ENCODE data around the gene LRRC31.

- TF ChIP-seq POLR2AphosphoS5 (IDR thresholded peaks at IDR 0.05; ENCODE audit: low read depth) (peak; percentile 28; the same call in 1 of the 2 replicates), EZH2phosphoT487 (IDR thresholded peaks at IDR 0.05; ENCODE audit: unreplicated experiment) (no peak)
- TF ChIP-seq, protein P1, sequence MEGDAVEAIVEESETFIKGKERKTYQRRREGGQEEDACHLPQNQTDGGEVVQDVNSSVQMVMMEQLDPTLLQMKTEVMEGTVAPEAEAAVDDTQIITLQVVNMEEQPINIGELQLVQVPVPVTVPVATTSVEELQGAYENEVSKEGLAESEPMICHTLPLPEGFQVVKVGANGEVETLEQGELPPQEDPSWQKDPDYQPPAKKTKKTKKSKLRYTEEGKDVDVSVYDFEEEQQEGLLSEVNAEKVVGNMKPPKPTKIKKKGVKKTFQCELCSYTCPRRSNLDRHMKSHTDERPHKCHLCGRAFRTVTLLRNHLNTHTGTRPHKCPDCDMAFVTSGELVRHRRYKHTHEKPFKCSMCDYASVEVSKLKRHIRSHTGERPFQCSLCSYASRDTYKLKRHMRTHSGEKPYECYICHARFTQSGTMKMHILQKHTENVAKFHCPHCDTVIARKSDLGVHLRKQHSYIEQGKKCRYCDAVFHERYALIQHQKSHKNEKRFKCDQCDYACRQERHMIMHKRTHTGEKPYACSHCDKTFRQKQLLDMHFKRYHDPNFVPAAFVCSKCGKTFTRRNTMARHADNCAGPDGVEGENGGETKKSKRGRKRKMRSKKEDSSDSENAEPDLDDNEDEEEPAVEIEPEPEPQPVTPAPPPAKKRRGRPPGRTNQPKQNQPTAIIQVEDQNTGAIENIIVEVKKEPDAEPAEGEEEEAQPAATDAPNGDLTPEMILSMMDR (conservative IDR thresholded peaks at IDR 0.05; ENCODE audit: low read depth in 2 of 2) = peak; percentile 74 to 83
Measured at GRCh38 chr3:169813757-169814517, 55.8 kb downstream of the LRRC31 start.
